Measurements from ENCODE around the gene FGD5.

DNA sequence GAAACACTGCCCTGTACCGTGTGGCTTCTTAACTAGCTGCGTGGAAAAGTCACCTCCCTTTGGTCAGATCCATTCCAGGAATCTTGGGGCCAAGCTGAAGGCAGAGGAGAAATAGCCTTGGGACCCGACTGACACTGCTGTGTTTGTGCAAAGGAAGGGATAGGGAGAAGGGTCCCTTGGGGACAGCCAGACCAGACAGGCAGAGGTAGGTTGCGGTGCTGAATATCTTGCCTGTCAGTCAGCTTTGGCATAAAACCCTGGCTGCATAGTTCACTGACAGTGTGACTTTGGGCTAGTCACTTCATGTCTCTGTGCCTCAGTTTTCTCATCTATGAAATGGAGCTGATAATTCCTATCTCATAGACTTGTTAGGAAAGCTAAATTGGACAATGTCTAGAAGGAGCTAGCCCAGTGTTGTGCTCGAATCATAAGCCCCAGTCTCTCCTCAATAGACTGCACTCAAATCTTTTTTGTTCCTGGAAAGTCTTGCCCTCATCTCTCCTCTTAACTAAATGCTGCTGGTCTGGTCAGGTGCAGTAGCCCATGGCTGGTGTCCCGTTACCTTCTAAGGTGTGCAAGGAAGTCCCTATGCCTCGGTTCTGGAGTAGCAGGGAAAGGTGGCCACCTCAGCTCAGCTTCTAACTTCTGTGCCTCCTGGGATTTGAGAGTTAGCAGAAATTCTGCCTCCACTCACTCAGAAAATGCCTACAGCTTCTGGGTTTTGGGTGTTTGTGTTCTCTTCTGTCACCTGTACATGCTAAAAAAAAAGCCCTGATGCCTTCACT is 25.8 kb downstream of the FGD5 start:
- TF ChIP-seq, protein P1, sequence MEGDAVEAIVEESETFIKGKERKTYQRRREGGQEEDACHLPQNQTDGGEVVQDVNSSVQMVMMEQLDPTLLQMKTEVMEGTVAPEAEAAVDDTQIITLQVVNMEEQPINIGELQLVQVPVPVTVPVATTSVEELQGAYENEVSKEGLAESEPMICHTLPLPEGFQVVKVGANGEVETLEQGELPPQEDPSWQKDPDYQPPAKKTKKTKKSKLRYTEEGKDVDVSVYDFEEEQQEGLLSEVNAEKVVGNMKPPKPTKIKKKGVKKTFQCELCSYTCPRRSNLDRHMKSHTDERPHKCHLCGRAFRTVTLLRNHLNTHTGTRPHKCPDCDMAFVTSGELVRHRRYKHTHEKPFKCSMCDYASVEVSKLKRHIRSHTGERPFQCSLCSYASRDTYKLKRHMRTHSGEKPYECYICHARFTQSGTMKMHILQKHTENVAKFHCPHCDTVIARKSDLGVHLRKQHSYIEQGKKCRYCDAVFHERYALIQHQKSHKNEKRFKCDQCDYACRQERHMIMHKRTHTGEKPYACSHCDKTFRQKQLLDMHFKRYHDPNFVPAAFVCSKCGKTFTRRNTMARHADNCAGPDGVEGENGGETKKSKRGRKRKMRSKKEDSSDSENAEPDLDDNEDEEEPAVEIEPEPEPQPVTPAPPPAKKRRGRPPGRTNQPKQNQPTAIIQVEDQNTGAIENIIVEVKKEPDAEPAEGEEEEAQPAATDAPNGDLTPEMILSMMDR (IDR thresholded peaks at IDR 0.05), result no peak
- TF ChIP-seq POLR2A (IDR thresholded peaks at IDR 0.05) (no peak), POLR2AphosphoS5 (IDR thresholded peaks at IDR 0.05; ENCODE audit: insufficient read depth in 1 of 2, low read depth in 1 of 2) (no peak)

Measured in vagina (tissue), 2 donors.